A549 (cell line): ENCODE data around the gene LAMA2.

Experiments
- CEBPB ChIP-seq, 2 experiments: fragments of >200 bp in 1 of 2; sonication (Bioruptor Twin) in 1 of 2; formaldehyde crosslinking in 1 of 2; IDR thresholded peaks; 2 replicates each; pipeline ENCODE4 v1.6.1; 2012 to 2016
- CHD2 ChIP-seq: fragments of 150-350 bp; IDR thresholded peaks from 2 replicates; pipeline ENCODE4 v1.6.1; 2014; ENCODE audit warnings: low read length; ENCODE audit not compliant: partially characterized antibody
- CHD4 ChIP-seq: fragments of 200-600 bp; sonication (generic); IDR thresholded peaks from 2 replicates; pipeline ENCODE4 v1.6.1; 2016; ENCODE audit warnings: antibody characterized with exemption, mild to moderate bottlenecking, borderline replicate concordance
- CTCF ChIP-seq: fragments of >200 bp; sonication (Bioruptor Twin); formaldehyde crosslinking; IDR thresholded peaks from 3 replicates; pipeline ENCODE4 v1.5.1; 2016
- FOXS1 ChIP-seq: fragments of 250-450 bp; sonication (Bioruptor Pico); IDR thresholded peaks from 2 replicates; pipeline ENCODE4 v1.5.0; 2020; ENCODE audit warnings: mild to moderate bottlenecking, moderate library complexity
- MAZ ChIP-seq: fragments of 150-350 bp; IDR thresholded peaks from 2 replicates; pipeline ENCODE4 v1.6.1; 2014; ENCODE audit warnings: antibody characterized with exemption, low read depth, low read length, borderline replicate concordance
- POLR2A ChIP-seq: IDR thresholded peaks from 2 replicates; pipeline ENCODE4 v1.6.1; 2012; ENCODE audit warnings: mild to moderate bottlenecking, low read length

DNA sequence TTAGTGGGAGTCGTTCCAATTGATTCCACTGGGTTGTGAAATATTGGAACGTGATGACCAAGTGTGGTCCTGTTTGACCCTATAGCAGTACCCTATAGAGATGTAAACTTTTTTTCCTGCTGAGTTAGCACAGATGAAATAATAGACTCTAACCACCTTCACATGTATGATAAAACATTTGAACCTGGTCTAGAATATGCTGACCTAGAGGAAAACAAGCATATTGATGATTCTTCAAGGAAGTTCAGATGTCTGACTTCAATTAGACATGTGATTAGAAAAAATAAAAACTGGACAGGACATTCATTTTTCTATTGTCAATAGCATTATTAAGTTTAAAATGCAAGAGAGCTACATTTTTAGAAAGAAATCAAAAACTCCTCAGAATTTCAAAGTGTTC, 424.9 kb downstream of the LAMA2 start:
- TF ChIP-seq CHD4 (no peak), CHD2 (no peak), MAZ (no peak), CTCF (no peak), CEBPB (IDR thresholded peaks at IDR 0.05) (no peak), POLR2A (no peak), FOXS1 (CRISPR knock-in tag) (no peak)
